GM23338 (cell line): ENCODE results near the gene NCF4. TPM values are rescaled to one million over a fixed set of nuclear protein-coding genes. Genes with fewer than 3 reads are reported as not detected.

Experiments
- ATAC-seq: fragments of 200-7000 bp; cut with Tn5 transposase; 3 replicates; pipeline ENCODE4 v1.9.1; 2020
- DNase-seq: peaks from one replicate; pipeline ENCODE4 v3.0.0-alpha.2; 2015; ENCODE audit warnings: low spot score
- H2AFZ ChIP-seq: fragments of 200-600 bp; sonication (generic); 2 replicates; pipeline ENCODE4 v1.8.0; 2016; ENCODE audit warnings: antibody characterized with exemption, mild to moderate bottlenecking, moderate library complexity
- H3F3A ChIP-seq: fragments of 200-600 bp; sonication (generic); replicated peaks from 2 replicates; pipeline ENCODE4 v1.8.0; 2017; ENCODE audit warnings: antibody characterized with exemption, mixed run types, low read depth
- H3K27ac ChIP-seq: fragments of 200-600 bp; sonication (generic); 2 replicates; pipeline ENCODE4 v1.6.1; 2016; ENCODE audit warnings: low read depth
- H3K27me3 ChIP-seq: fragments of 200-600 bp; sonication (generic); 2 replicates; pipeline ENCODE4 v1.8.0; 2016; ENCODE audit warnings: mild to moderate bottlenecking, mixed run types, moderate library complexity; ENCODE audit not compliant: insufficient read depth
- H3K36me3 ChIP-seq: fragments of 200-600 bp; sonication (generic); 2 replicates; pipeline ENCODE4 v1.8.0; 2016; ENCODE audit warnings: mild to moderate bottlenecking; ENCODE audit not compliant: insufficient read depth
- H3K4me1 ChIP-seq: fragments of 200-600 bp; sonication (generic); 2 replicates; pipeline ENCODE4 v1.8.0; 2016; ENCODE audit warnings: mild to moderate bottlenecking, moderate library complexity; ENCODE audit not compliant: insufficient read depth
- H3K4me2 ChIP-seq: fragments of 200-600 bp; sonication (generic); 2 replicates; pipeline ENCODE4 v1.7.1; 2017; ENCODE audit warnings: mixed run types
- H3K4me3 ChIP-seq: fragments of 200-600 bp; sonication (generic); 2 replicates; pipeline ENCODE4 v1.6.1; 2016; ENCODE audit warnings: mixed run types
- H3K79me2 ChIP-seq: fragments of 200-600 bp; sonication (generic); replicated peaks from 2 replicates; pipeline ENCODE4 v1.8.0; 2017; ENCODE audit warnings: mild to moderate bottlenecking; ENCODE audit not compliant: insufficient read depth
- H3K9me2 ChIP-seq: fragments of 200-600 bp; sonication (generic); 2 replicates; pipeline ENCODE4 v1.8.0; 2017; ENCODE audit not compliant: insufficient read depth
- H4K20me1 ChIP-seq: fragments of 200-600 bp; sonication (generic); replicated peaks from 2 replicates; pipeline ENCODE4 v1.8.0; 2017; ENCODE audit warnings: mild to moderate bottlenecking; ENCODE audit not compliant: insufficient read depth
- H3K27ac Mint-ChIP-seq: 2 replicates; pipeline ENCODE4 v1.8.0; 2020; ENCODE audit warnings: inconsistent platforms, mild to moderate bottlenecking, moderate library complexity, mixed read lengths
- H3K27me3 Mint-ChIP-seq: 3 replicates; pipeline ENCODE4 v1.8.0; 2022; ENCODE audit warnings: low read depth, mild to moderate bottlenecking, moderate library complexity, mixed read lengths, inconsistent platforms; ENCODE audit not compliant: insufficient read depth, poor library complexity
- H3K36me3 Mint-ChIP-seq: 3 replicates; pipeline ENCODE4 v1.8.0; 2021; ENCODE audit warnings: low read depth, mild to moderate bottlenecking, inconsistent platforms, moderate library complexity, mixed read lengths
- H3K4me1 Mint-ChIP-seq: 3 replicates; pipeline ENCODE4 v1.8.0; 2020; ENCODE audit warnings: mild to moderate bottlenecking, inconsistent platforms, mixed read lengths
- H3K4me3 Mint-ChIP-seq: 3 replicates; pipeline ENCODE4 v1.8.0; 2021; ENCODE audit warnings: moderate library complexity, mild to moderate bottlenecking, inconsistent platforms, mixed read lengths
- H3K9me3 Mint-ChIP-seq: 3 replicates; pipeline ENCODE4 v1.8.0; 2020; ENCODE audit warnings: moderate library complexity, mild to moderate bottlenecking, inconsistent platforms, mixed read lengths
- CREB1 ChIP-seq: fragments of 250-450 bp; sonication (Bioruptor Pico); IDR thresholded peaks from 2 replicates; pipeline ENCODE4 v1.5.0; 2020; ENCODE audit warnings: low read depth, mild to moderate bottlenecking, moderate library complexity
- EZH2 ChIP-seq: fragments of 200-600 bp; sonication (generic); IDR thresholded peaks from one replicate; pipeline ENCODE4 v1.8.0; 2017; ENCODE audit warnings: antibody characterized with exemption, mild to moderate bottlenecking, low read depth; ENCODE audit not compliant: unreplicated experiment
- EZH2phosphoT487 ChIP-seq: fragments of 200-600 bp; sonication (generic); IDR thresholded peaks from one replicate; pipeline ENCODE4 v1.8.1; 2018; ENCODE audit warnings: antibody characterized with exemption; ENCODE audit not compliant: unreplicated experiment
- JUNB ChIP-seq: IDR thresholded peaks from one replicate; pipeline ENCODE4 v1.6.1; 2016; ENCODE audit warnings: antibody characterized with exemption; ENCODE audit not compliant: unreplicated experiment
- NANOG ChIP-seq: IDR thresholded peaks from 2 replicates; pipeline ENCODE4 v1.6.1; 2016; ENCODE audit warnings: antibody characterized with exemption, borderline replicate concordance
- POLR2AphosphoS5 ChIP-seq: IDR thresholded peaks from 2 replicates; pipeline ENCODE4 v1.6.1; 2016; ENCODE audit warnings: antibody characterized with exemption, low read depth
- STAT1 ChIP-seq: IDR thresholded peaks from one replicate; pipeline ENCODE4 v1.6.1; 2016; ENCODE audit warnings: antibody characterized with exemption; ENCODE audit not compliant: unreplicated experiment
- ZNF114 ChIP-seq: fragments of 250-450 bp; sonication (Bioruptor Pico); IDR thresholded peaks from 2 replicates; pipeline ENCODE4 v1.5.0; 2020; ENCODE audit warnings: mild to moderate bottlenecking, moderate library complexity
- ZNF331 ChIP-seq: fragments of 250-450 bp; sonication (Bioruptor Pico); IDR thresholded peaks from 2 replicates; pipeline ENCODE4 v1.5.0; 2020; ENCODE audit warnings: low read depth, mild to moderate bottlenecking, moderate library complexity
- polyA plus RNA-seq: library from polyadenylated mRNA; unstranded; fragments of >200 nt; fragmentation: Nextera tagmentation; extraction: Ambion mirVana; gene quantifications from 2 replicates; pipeline ENCODE4 v1.2.1, GENCODE V29; 2016
- total RNA-seq: library from RNA; depleted of rRNA; stranded (reverse); fragments of >200 nt; shearing (Covaris generic); gene quantifications from 2 replicates; pipeline ENCODE4 v1.2.3, GENCODE V29; 2014
- TF ChIP-seq, protein P1 (sequence below): fragments of 250-450 bp; sonication (Bioruptor Pico); IDR thresholded peaks from 2 replicates; pipeline ENCODE4 v1.5.0; 2020; ENCODE audit warnings: mild to moderate bottlenecking, moderate library complexity
- TF ChIP-seq, protein P2 (sequence below): IDR thresholded peaks from 2 replicates; pipeline ENCODE4 v1.6.1; 2016; ENCODE audit warnings: antibody characterized with exemption
- TF ChIP-seq, protein P3 (sequence below): IDR thresholded peaks from one replicate; pipeline ENCODE4 v1.6.1; 2018; ENCODE audit warnings: antibody characterized with exemption; ENCODE audit not compliant: unreplicated experiment
- TF ChIP-seq, protein P4 (sequence below), 2 experiments: fragments of 200-600 bp in 1 of 2; sonication (generic) in 1 of 2; conservative IDR thresholded peaks; 2 replicates each; pipeline versions ENCODE4 v1.5.1 to v1.6.1; 2016 to 2017; ENCODE audit warnings: antibody characterized with exemption in 2 of 2, low read depth in 2 of 2, mild to moderate bottlenecking in 2 of 2, moderate library complexity in 1 of 2

The NCF4 gene
- total and polyA plus RNA-seq, 2 experiments from 2014 or later, result not detected

DNA sequence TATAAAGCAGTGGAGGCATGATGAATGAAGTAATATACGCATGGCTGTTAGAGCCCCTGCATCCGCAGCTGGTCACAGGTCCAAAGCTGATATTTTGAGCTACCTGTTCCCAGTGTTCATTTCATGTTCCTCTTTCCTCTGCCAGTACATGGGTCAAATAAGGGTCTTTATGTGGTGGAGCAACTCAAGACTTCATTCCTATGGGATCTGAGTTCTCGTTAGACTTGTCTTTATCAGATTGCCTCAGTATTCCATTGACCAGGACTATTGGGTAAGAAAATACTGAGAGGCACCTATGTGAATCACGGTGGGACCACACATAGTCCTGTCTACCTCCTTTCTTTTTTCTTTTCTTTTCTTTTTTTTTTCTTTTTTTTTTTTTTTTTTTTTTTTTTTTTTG, 25.2 kb downstream of the NCF4 start:
- H3K36me3 Mint-ChIP-seq, result peaks cover 7% of the 10 kb centered on the region; the same call in 2 of the 3 replicates
- no peak overlapping the region for H3K4me3 Mint-ChIP-seq
- H3K4me1 Mint-ChIP-seq, result peaks cover 8% of the 10 kb centered on the region; the same call in 2 of the 3 replicates
- no peak overlapping the region for H3K27ac Mint-ChIP-seq
- H4K20me1 ChIP-seq, result no peaks in the 10 kb centered on the region
- H3K79me2 ChIP-seq, result no peaks in the 10 kb centered on the region
- H3K27me3 Mint-ChIP-seq, result peaks cover 2% of the 10 kb centered on the region
- no peaks in the 10 kb centered on the region for H3K9me2 ChIP-seq
- H3K27me3 ChIP-seq, result no peaks in the 10 kb centered on the region
- ATAC-seq (no peak), DNase-seq (no peak)
- H3K4me1 ChIP-seq, result peaks cover 6% of the 10 kb centered on the region
- H3K36me3 ChIP-seq, result no peaks in the 10 kb centered on the region
- no peak overlapping the region for H3K4me3 ChIP-seq
- no peak overlapping the region for H3K27ac ChIP-seq
- no peak overlapping the region for H3K4me2 ChIP-seq
- no peaks in the 10 kb centered on the region for H3F3A ChIP-seq
- H3K9me3 Mint-ChIP-seq, result peaks cover 8% of the 10 kb centered on the region
- no peak overlapping the region for H2AFZ ChIP-seq
- TF ChIP-seq ZNF114 (no peak), CREB1 (CRISPR knock-in tag) (no peak), POLR2AphosphoS5 (no peak), EZH2 (no peak), NANOG (no peak), EZH2phosphoT487 (no peak), ZNF331 (CRISPR knock-in tag) (no peak), STAT1 (no peak), JUNB (no peak)
- TF ChIP-seq, protein P1, sequence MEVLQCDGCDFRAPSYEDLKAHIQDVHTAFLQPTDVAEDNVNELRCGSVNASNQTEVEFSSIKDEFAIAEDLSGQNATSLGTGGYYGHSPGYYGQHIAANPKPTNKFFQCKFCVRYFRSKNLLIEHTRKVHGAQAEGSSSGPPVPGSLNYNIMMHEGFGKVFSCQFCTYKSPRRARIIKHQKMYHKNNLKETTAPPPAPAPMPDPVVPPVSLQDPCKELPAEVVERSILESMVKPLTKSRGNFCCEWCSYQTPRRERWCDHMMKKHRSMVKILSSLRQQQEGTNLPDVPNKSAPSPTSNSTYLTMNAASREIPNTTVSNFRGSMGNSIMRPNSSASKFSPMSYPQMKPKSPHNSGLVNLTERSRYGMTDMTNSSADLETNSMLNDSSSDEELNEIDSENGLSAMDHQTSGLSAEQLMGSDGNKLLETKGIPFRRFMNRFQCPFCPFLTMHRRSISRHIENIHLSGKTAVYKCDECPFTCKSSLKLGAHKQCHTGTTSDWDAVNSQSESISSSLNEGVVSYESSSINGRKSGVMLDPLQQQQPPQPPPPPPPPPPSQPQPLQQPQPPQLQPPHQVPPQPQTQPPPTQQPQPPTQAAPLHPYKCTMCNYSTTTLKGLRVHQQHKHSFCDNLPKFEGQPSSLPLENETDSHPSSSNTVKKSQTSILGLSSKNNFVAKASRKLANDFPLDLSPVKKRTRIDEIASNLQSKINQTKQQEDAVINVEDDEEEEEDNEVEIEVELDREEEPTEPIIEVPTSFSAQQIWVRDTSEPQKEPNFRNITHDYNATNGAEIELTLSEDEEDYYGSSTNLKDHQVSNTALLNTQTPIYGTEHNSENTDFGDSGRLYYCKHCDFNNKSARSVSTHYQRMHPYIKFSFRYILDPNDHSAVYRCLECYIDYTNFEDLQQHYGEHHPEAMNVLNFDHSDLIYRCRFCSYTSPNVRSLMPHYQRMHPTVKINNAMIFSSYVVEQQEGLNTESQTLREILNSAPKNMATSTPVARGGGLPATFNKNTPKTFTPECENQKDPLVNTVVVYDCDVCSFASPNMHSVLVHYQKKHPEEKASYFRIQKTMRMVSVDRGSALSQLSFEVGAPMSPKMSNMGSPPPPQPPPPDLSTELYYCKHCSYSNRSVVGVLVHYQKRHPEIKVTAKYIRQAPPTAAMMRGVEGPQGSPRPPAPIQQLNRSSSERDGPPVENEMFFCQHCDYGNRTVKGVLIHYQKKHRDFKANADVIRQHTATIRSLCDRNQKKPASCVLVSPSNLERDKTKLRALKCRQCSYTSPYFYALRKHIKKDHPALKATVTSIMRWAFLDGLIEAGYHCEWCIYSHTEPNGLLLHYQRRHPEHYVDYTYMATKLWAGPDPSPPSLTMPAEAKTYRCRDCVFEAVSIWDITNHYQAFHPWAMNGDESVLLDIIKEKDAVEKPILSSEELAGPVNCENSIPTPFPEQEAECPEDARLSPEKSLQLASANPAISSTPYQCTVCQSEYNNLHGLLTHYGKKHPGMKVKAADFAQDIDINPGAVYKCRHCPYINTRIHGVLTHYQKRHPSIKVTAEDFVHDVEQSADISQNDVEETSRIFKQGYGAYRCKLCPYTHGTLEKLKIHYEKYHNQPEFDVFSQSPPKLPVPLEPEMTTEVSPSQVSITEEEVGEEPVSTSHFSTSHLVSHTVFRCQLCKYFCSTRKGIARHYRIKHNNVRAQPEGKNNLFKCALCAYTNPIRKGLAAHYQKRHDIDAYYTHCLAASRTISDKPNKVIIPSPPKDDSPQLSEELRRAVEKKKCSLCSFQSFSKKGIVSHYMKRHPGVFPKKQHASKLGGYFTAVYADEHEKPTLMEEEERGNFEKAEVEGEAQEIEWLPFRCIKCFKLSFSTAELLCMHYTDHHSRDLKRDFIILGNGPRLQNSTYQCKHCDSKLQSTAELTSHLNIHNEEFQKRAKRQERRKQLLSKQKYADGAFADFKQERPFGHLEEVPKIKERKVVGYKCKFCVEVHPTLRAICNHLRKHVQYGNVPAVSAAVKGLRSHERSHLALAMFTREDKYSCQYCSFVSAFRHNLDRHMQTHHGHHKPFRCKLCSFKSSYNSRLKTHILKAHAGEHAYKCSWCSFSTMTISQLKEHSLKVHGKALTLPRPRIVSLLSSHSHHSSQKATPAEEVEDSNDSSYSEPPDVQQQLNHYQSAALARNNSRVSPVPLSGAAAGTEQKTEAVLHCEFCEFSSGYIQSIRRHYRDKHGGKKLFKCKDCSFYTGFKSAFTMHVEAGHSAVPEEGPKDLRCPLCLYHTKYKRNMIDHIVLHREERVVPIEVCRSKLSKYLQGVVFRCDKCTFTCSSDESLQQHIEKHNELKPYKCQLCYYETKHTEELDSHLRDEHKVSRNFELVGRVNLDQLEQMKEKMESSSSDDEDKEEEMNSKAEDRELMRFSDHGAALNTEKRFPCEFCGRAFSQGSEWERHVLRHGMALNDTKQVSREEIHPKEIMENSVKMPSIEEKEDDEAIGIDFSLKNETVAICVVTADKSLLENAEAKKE (CRISPR knock-in tag), result no peak
- TF ChIP-seq, protein P2, sequence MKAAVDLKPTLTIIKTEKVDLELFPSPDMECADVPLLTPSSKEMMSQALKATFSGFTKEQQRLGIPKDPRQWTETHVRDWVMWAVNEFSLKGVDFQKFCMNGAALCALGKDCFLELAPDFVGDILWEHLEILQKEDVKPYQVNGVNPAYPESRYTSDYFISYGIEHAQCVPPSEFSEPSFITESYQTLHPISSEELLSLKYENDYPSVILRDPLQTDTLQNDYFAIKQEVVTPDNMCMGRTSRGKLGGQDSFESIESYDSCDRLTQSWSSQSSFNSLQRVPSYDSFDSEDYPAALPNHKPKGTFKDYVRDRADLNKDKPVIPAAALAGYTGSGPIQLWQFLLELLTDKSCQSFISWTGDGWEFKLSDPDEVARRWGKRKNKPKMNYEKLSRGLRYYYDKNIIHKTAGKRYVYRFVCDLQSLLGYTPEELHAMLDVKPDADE, result no peak
- TF ChIP-seq, protein P3, sequence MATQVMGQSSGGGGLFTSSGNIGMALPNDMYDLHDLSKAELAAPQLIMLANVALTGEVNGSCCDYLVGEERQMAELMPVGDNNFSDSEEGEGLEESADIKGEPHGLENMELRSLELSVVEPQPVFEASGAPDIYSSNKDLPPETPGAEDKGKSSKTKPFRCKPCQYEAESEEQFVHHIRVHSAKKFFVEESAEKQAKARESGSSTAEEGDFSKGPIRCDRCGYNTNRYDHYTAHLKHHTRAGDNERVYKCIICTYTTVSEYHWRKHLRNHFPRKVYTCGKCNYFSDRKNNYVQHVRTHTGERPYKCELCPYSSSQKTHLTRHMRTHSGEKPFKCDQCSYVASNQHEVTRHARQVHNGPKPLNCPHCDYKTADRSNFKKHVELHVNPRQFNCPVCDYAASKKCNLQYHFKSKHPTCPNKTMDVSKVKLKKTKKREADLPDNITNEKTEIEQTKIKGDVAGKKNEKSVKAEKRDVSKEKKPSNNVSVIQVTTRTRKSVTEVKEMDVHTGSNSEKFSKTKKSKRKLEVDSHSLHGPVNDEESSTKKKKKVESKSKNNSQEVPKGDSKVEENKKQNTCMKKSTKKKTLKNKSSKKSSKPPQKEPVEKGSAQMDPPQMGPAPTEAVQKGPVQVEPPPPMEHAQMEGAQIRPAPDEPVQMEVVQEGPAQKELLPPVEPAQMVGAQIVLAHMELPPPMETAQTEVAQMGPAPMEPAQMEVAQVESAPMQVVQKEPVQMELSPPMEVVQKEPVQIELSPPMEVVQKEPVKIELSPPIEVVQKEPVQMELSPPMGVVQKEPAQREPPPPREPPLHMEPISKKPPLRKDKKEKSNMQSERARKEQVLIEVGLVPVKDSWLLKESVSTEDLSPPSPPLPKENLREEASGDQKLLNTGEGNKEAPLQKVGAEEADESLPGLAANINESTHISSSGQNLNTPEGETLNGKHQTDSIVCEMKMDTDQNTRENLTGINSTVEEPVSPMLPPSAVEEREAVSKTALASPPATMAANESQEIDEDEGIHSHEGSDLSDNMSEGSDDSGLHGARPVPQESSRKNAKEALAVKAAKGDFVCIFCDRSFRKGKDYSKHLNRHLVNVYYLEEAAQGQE, result no peak
- TF ChIP-seq, protein P4, sequence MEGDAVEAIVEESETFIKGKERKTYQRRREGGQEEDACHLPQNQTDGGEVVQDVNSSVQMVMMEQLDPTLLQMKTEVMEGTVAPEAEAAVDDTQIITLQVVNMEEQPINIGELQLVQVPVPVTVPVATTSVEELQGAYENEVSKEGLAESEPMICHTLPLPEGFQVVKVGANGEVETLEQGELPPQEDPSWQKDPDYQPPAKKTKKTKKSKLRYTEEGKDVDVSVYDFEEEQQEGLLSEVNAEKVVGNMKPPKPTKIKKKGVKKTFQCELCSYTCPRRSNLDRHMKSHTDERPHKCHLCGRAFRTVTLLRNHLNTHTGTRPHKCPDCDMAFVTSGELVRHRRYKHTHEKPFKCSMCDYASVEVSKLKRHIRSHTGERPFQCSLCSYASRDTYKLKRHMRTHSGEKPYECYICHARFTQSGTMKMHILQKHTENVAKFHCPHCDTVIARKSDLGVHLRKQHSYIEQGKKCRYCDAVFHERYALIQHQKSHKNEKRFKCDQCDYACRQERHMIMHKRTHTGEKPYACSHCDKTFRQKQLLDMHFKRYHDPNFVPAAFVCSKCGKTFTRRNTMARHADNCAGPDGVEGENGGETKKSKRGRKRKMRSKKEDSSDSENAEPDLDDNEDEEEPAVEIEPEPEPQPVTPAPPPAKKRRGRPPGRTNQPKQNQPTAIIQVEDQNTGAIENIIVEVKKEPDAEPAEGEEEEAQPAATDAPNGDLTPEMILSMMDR (conservative IDR thresholded peaks at IDR 0.05; ENCODE audit: low read depth in 2 of 2), result no peak
